ENCODE results near the gene SCN2B. TPM values are rescaled to one million over a fixed set of nuclear protein-coding genes. Genes with fewer than 3 reads are reported as not detected.

The SCN2B gene
- total RNA-seq, 1 donor from 2014 or later: 0.05 TPM

DNA sequence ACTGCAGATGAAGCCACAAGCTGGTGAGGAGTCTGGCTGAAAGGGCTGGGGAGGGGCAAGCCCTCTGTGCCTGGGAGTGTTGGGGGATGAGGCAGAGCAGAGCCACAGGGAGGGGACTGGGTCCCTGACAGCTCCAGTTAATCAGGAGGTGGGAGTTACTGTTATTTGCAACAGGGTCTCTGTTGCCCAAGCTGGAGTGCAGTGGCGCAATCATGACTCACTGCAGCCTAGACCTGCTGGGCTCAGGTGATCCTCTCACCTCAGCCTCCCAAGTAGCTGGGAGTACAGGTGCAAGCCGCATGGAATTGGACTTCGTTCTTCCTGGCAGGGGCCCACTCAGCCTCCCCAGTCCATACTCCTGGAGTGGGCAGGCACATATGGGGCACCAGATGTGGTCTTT lies 7.7 kb downstream of the SCN2B start:
- Mint-ChIP-seq H3K9me3 (ENCODE audit: low read depth) (no peaks in the 10 kb centered on the region), H3K4me3 (ENCODE audit: low read depth) (no peak overlapping the region), H3K4me1 (ENCODE audit: low read depth) (no peaks in the 10 kb centered on the region), H3K27me3 (peaks cover 71% of the 10 kb centered on the region), H3K36me3 (ENCODE audit: insufficient read depth) (no peaks in the 10 kb centered on the region), H3K27ac (no peak overlapping the region)
- no peak for DNase-seq (ENCODE audit: low spot score, unreplicated experiment)
- TF ChIP-seq, protein P1, sequence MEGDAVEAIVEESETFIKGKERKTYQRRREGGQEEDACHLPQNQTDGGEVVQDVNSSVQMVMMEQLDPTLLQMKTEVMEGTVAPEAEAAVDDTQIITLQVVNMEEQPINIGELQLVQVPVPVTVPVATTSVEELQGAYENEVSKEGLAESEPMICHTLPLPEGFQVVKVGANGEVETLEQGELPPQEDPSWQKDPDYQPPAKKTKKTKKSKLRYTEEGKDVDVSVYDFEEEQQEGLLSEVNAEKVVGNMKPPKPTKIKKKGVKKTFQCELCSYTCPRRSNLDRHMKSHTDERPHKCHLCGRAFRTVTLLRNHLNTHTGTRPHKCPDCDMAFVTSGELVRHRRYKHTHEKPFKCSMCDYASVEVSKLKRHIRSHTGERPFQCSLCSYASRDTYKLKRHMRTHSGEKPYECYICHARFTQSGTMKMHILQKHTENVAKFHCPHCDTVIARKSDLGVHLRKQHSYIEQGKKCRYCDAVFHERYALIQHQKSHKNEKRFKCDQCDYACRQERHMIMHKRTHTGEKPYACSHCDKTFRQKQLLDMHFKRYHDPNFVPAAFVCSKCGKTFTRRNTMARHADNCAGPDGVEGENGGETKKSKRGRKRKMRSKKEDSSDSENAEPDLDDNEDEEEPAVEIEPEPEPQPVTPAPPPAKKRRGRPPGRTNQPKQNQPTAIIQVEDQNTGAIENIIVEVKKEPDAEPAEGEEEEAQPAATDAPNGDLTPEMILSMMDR (IDR thresholded peaks at IDR 0.05; ENCODE audit: unreplicated experiment): no peak

DNA sequence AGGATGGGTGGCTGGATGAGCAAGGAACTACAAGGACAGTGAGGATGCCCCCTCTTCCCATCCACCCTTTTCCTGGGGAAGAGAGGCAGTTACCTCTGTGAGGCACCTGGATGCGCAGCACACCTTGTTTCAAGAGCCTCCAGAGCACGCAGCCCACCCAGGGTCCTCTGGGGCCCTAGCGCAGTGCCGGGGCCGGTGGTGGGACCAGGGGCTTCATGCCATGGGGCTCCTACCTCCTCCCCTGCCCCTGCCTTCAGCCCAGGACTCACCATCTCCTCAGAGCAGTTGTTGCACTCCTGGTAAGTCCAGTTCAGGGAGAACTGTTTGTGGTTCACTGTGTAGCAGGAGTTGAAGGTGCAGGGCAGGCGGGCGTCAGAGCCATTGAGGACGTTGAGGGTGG lies 8.1 kb downstream of the SCN2B start:
- TF ChIP-seq, protein P1 (IDR thresholded peaks at IDR 0.05; ENCODE audit: unreplicated experiment): no peak
- H3K27ac Mint-ChIP-seq: no peak overlapping the region
- no peak for DNase-seq (ENCODE audit: low spot score, unreplicated experiment)
- no peak overlapping the region for H3K4me3 Mint-ChIP-seq (ENCODE audit: low read depth)
- no peaks in the 10 kb centered on the region for H3K4me1 Mint-ChIP-seq (ENCODE audit: low read depth)
- H3K36me3 Mint-ChIP-seq (ENCODE audit: insufficient read depth): no peaks in the 10 kb centered on the region
- peaks cover 71% of the 10 kb centered on the region for H3K27me3 Mint-ChIP-seq
- no peaks in the 10 kb centered on the region for H3K9me3 Mint-ChIP-seq (ENCODE audit: low read depth)

DNA sequence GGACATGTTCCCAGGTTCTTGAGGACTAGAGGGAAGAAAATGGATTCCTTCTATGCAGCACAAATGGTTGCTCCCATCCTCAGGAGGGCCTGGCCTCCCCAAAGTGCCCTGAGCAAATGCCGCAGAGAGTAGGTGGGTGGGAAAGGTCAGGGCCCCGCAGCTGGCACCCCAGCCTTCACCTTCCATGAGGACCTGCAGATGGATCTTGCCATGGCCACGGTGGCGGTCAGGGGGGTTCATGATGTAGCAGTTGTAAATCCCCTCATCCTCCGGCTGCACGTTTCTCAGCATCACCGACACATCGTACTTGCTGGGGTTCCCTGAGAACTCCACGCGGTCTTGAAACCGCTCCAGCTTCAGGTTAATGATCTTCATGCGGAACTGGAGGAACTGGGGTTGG lies 8.5 kb downstream of the SCN2B start:
- Mint-ChIP-seq H3K36me3 (ENCODE audit: insufficient read depth) (no peaks in the 10 kb centered on the region), H3K9me3 (ENCODE audit: low read depth) (no peaks in the 10 kb centered on the region), H3K4me1 (ENCODE audit: low read depth) (no peaks in the 10 kb centered on the region), H3K4me3 (ENCODE audit: low read depth) (no peak overlapping the region), H3K27me3 (peaks cover 71% of the 10 kb centered on the region), H3K27ac (no peak overlapping the region)
- DNase-seq (ENCODE audit: low spot score, unreplicated experiment): no peak
- TF ChIP-seq, protein P1 (IDR thresholded peaks at IDR 0.05; ENCODE audit: unreplicated experiment): no peak

DNA sequence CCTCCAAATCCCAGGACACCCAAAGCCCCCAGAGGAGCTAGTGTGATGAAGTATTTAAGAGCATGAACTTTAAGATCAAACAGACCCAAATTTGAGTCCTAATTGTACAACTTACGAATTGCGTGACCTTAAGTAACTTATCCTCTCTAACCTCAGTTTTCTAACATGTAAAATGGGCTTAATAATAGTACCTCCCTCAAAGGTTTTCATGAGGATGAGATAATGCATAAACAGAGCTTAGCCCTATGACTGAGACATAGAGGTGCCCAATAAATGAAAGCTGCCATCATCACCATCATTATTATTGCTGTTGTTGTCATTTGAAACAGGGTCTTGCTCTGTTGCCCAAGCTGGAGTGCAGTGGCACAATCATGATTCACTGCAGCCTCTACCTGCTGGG lies 9.2 kb downstream of the SCN2B start:
- DNase-seq (ENCODE audit: low spot score, unreplicated experiment): no peak
- Mint-ChIP-seq H3K4me3 (ENCODE audit: low read depth) (no peak overlapping the region), H3K27me3 (peaks cover 69% of the 10 kb centered on the region), H3K9me3 (ENCODE audit: low read depth) (no peaks in the 10 kb centered on the region), H3K27ac (no peak overlapping the region), H3K4me1 (ENCODE audit: low read depth) (no peaks in the 10 kb centered on the region), H3K36me3 (ENCODE audit: insufficient read depth) (no peaks in the 10 kb centered on the region)
- TF ChIP-seq, protein P1 (IDR thresholded peaks at IDR 0.05; ENCODE audit: unreplicated experiment): no peak

DNA sequence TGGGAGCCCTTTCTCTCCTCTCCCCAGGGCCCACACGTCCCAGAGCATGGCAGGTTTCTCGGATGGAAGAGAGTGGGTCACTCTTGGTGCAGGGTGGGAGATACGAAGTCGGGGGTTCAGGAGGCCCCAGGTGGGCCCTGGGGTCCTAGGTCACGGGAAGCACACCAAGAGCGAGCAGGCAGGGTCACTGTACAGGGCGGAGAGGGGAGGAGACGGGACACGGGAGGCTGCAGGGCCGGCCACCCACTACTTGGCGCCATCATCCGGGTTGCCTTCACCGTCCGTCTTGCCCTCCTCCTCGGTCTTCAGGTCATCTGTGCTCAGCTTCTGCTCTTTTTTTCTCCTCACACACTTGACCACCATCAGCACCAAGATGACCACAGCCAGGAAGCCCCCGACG lies 9.8 kb downstream of the SCN2B start:
- peaks cover 69% of the 10 kb centered on the region for H3K27me3 Mint-ChIP-seq
- no peaks in the 10 kb centered on the region for H3K4me1 Mint-ChIP-seq (ENCODE audit: low read depth)
- H3K4me3 Mint-ChIP-seq (ENCODE audit: low read depth): no peak overlapping the region
- DNase-seq (ENCODE audit: low spot score, unreplicated experiment): no peak
- H3K9me3 Mint-ChIP-seq (ENCODE audit: low read depth): no peaks in the 10 kb centered on the region
- H3K36me3 Mint-ChIP-seq (ENCODE audit: insufficient read depth): no peaks in the 10 kb centered on the region
- TF ChIP-seq, protein P1 (IDR thresholded peaks at IDR 0.05; ENCODE audit: unreplicated experiment): no peak
- H3K27ac Mint-ChIP-seq: no peak overlapping the region

Measured in progenitor cell of endocrine pancreas (in vitro differentiated cells).